ENCODE measurements around the gene LRP1B.

Gene LRP1B

DNA sequence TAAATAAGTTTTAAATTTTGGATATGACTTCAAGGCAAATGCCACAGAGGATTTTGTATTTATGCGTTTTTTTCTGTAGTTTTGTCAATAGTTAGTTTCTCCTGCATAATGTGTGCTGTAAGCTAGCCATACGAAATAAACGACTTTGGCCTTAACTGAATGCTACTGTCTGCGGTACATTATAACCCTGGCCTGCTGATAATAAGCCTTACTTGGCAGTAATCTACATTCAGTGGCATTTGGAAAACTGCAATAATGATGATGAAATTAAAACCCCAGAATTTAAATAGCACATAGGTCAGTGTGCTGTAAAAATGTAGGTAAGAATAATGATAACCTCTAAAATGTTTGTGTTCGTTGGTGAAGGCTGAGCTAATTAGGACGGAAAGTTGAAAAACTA, 88.8 kb downstream of the LRP1B start:
- no peak for DNase-seq (ENCODE audit: low read depth, low spot score)

DNA sequence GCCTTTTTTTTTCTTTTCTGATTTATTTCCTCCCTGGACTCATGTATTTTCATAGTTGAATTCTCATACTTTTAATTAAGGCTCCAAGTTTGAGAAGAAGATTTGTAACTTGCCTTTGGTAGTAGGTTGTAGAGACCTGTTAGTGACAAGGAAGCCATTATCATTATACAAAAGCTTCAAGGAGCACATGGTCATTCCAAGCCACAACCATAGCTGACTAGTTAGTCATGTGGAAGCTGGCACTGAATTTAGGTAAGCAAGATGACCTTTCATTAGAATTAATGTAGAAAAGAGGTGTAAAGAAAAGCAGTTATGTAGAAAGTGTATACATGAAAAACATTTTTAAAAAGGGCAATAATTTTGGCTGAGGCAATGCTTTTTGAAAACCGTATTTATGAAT, 89.7 kb downstream of the LRP1B start:
- DNase-seq (ENCODE audit: low read depth, low spot score), result no peak

DNA sequence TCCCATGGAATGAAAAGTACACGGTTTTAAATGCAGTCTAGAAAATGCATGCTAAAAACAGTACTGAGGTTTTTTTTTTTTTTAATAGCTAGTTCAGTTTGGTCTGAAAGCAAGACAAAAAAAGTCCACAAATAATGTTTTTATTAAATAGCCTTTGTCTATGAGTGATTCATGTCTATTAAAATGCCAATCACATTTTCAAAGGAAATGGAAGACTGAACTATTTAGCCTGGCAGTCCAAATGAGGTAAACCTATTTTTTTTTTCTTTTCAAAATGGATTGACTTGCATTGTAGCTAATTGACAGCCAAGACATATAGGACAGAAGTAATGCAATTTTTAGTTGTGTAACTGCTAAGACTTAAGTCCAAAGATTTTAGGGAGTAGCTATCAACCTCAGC, 90.3 kb downstream of the LRP1B start:
- no peak for DNase-seq (ENCODE audit: low read depth, low spot score)

DNA sequence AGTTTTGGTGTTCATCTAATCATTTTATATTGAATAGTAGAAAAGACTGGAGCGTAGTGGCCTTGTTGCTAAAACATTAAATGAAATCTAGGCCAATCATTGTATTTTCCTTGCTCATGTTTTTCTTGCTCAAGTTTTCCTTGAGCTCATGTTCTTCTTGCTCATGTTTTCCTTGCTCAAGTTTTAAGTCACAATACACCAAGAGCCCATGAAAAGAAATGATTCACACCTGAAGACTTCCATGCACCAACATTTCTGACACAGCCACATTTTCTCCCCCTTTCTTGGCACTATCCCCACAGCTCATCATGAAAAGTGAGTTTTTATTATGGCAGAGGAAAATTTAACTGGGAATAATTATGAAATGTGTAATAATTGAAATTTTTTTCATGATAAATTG, 92.0 kb downstream of the LRP1B start:
- DNase-seq (ENCODE audit: low read depth, low spot score), result no peak

DNA sequence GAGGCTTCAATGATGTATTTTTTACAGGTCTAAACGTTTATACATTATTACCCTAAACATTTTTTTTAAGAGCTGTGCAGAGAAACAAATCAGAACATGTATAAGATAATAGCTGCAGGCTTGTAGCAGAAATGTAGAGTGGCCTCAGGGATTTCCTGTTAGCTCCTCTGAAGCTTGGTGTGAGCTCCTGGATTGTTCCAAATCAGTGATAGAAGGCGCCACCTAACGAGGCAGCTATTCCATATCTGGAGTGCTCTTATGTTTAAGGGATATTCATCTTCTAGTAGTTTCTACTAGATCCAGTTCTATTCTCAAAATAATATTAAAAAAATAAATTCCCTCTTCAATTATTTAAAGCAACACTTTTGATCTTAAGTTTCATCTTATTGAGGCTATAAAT, 93.1 kb downstream of the LRP1B start:
- DNase-seq (ENCODE audit: low read depth, low spot score), result peak; percentile 9

DNA sequence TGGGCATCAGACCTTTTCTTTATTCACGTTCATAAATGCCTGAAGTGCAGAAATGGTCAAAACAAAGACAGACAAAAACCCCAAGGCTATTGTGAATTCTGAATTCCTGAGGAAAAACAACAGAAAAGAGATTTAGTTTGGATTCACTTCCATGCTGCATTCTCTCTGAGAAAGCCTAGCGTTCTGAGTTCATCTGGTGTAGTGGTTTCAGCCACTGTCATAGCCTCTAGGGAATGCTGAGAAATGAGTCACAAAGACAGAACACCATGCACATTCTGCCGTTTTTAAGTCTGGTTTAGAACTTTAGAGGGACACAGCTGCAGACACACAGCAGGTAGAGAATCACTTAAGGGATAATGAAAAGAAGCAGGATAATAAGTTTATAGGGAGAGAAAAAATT, 93.8 kb downstream of the LRP1B start:
- peak; percentile 2 for DNase-seq (ENCODE audit: low read depth, low spot score)

DNA sequence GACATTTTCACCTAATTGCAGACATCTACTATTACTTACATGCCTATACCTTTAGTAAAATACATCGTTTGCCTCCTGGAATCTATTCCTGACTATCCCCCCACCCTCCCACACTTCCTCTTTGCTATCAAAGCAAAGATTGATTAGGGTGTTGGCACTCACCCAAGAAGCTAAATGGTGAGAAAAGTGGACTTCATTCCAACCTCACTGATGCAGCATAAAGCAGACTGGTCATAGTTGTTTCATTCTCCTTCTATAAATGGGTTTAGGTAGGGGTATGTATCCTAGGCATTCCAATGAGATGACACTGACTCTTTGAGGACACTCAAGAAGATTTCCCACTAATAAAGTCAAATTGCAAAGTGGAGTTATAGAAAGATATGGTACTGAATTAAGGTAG, 97.4 kb downstream of the LRP1B start:
- no peak for DNase-seq (ENCODE audit: low read depth, low spot score)

DNA sequence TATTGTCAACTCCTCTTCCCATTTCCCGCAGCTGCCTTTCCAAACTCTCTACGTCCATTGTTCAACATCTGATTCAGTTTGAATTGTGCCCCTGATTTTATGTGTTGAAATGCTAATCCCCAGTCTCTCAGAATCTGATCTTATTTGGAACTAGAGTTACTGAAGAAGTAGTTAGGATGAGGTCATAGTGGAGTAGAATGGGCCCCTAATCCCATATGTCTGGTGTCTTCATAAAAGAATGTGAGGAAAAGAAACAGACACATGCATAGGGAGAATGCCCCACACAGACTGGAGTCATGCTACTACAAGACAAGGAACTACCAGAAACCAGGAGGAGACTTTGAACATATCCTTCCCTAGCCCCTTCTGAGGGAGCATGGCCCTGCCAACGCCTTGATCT, 99.2 kb downstream of the LRP1B start:
- no peak for DNase-seq (ENCODE audit: low read depth, low spot score)

DNA sequence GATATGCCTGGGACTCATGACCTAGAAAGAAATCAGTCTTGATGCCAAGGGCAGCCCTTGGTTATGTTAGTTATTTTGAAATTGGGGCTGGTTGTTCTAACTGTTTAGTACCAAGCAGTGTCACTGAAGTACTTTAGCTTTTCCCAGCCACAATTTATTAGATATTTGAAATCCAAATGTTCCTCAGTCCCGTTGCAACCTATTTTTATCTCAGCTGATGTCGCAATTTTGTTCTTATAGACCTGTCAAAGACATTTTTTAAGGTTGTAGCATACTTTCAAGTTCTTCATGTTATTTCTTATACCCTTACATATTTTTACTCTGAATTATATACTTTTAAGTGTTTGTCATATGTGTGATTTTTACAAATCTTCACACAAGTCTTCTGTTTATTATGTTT, 100.1 kb downstream of the LRP1B start:
- DNase-seq (ENCODE audit: low read depth, low spot score), result no peak

DNA sequence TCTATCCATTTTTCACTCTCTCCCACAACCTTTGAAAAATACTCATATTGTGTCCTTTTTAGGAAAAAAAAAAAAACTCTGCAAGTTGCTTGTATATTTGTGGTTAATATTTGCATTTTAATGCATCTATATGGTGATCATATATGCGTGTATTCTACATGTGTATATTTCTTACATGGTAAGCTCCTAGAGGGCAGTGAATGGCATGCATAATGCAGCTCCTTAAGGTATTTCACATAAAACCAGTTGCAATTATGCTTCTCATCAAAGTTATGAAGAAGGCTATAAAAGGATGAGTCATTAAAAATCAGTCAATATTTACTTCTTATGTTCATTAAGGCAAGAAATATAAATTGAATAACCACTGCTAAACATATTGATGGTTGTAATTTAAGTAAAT, 100.8 kb downstream of the LRP1B start:
- no peak for DNase-seq (ENCODE audit: low read depth, low spot score)

DNA sequence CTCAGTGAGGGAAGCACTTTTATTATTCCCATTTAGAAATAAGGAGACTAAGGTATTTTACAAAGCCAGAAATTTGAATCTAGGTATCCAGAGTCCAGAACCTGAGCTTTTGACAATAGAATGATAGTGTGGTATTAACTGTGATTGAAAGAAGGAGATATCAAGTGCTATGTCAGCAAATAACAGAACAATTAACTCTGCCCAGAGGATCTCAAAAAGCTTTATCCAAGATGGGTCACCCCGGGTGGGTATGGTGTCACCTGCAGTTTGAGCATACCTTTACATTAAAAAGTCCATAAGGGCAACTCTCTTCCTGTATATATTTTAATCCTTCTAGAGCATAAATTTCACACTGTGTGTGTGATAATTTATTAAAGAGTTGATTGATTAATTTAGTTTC, 105.4 kb downstream of the LRP1B start:
- no peak for DNase-seq (ENCODE audit: low read depth, low spot score)

DNA sequence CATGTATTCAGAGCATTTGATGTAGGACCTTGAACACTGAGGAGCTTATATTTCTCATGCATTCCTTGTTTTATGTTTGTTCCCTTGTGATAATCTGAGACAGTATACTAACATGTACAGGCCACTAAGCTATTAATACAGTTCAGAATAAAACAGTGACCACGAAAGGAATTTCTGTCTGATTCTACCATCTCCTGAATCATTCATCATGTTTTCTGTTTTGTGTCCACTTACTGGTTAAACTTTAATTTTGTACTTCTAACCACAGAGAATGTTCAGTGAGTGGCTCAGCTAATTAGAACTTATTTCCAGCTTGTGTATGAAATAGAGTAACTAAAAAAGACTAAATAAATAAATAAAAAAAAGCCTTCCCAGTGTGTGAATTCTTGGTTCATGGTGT, 110.4 kb downstream of the LRP1B start:
- DNase-seq (ENCODE audit: low read depth, low spot score), result no peak

DNA sequence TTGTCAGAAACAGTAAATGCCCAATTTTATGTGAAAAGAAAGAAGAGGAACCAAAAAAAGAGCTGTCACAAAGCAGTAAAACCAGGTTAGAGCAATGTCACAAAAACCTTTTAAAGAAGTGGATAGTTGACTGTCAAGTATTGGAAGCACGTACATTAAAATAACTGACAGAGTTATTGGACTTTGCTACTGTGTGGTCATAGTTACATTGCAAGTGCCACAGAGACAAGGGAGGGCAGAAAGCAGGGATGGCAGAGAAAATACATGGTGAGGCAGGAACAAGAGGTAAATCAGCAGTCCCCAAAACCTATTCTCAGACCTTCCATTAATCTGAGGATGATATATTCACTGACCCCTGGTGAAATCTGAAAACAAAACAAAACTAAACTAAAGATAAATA, 116.3 kb downstream of the LRP1B start:
- DNase-seq (ENCODE audit: low read depth, low spot score), result no peak

DNA sequence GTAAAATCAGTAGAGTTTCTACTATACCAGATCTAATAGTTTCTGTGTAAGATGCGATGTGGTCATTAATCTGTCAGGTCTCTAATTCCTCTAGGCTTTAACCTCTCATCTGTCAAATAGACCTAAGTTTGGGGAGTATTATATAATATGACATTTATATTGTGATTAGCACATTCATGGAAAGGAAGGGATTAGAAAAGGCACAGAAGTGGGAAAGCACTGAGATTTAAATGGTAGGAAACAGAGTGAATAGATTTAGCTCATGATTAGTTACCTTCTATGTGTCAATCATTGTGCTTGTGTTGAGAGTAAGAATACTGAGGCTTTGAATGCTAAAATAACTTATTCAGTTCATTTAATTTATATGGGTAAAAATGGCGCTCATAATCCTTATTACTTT, 118.0 kb downstream of the LRP1B start:
- no peak for DNase-seq (ENCODE audit: low read depth, low spot score)

DNA sequence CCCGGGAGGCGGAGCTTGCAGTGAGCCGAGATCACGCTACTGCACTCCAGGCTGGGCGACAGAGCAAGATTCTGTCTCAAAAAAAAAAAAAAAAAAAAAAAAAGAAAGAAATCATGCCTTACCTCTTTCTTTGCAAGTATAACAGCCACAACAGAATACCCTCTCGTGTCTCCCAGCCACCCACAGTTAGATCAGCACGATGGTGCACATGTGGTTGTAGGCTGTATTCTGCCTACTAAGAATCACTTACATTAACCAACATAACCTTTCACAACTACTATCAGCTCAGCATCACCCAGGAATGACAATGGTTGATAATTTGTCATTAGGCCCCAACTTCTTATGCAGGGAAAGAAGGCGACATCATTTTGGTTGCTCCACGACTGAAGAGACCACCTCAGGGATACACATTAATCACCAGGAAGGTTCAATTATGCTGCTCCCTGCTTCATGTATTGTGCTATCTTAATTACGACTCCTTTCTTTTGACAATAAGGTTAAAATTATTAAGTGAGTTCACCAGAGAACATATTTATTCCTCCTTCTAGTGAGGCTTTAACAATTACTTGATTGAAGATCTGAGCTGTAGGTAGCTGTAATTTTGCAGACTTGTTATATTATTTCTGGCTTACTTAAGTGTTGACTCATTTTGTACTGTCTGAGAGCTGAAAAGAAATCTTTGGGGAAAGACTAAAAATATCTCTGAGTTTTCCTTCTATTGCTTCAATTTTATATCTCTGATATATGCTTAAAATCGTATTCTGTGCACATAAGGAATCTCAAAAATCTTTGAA, 120.1 kb downstream of the LRP1B start:
- no peak for DNase-seq (ENCODE audit: low read depth, low spot score)

DNA sequence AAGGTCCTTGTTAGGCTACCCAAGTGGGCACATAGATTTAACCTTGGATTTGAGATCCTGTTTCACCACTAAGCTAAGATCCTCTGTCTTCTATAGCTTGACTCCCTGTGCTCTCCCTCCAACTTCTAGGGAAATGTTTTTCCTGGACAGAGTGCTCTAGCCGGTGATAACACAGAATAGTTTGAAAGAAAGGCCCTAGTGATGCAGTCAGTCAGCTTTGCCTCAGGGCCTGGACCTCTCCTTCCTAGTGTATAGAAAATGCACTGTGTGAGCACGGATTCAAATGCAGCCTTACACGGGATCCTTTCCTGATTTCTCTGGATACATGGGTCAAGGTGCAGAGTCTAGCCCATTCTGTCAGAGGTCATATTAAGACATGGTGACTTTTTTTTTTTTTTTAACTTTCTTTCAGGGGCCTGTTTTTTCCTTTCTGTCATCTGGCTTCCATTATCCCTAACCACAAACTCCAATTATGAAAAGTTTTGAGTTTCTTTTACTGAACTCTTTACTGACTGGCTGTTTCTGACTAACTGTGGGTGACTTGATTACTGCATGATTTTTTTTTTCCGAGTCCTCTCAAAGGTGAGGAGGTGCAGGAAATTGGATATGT, 122.6 kb downstream of the LRP1B start:
- DNase-seq (ENCODE audit: low read depth, low spot score), result no peak

DNA sequence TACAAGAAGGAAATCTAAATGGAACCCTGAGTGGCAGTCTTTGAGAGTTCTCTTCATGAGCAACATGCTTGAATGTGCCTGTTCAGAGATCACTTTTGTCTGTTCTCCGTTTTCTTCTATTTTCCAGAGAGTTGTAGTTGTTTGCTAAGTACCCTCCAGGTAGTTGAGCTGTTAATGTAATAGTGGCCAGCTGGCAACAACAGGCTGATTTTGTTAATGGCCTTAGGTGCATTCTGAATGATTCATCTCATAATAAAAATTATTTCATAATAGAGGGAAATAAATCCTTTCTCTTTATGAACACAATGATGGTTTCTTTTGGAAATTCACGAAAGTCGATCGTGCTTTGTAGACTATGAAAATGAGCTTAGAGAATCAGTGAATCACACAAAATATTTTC, 136.8 kb downstream of the LRP1B start:
- DNase-seq (ENCODE audit: low read depth, low spot score), result no peak

DNA sequence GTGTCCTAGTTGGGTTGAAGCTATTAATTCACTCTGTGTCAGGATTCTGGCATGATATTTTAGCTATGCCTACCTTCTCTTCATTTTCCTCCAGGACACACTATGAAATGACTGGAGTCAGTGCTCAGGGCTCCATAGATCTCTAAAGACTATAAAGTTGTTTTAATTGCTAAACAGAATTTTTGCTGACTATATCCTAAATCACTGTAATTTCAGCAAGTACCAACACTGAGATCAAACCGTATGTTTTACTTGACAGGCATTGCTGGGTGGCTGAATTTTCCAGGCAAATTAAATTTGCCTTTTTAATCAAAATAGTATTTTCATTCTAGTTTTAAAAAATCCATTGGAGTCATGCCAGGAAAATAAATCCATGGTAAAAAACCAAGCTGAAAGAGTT, 138.1 kb downstream of the LRP1B start:
- no peak for DNase-seq (ENCODE audit: low read depth, low spot score)

DNA sequence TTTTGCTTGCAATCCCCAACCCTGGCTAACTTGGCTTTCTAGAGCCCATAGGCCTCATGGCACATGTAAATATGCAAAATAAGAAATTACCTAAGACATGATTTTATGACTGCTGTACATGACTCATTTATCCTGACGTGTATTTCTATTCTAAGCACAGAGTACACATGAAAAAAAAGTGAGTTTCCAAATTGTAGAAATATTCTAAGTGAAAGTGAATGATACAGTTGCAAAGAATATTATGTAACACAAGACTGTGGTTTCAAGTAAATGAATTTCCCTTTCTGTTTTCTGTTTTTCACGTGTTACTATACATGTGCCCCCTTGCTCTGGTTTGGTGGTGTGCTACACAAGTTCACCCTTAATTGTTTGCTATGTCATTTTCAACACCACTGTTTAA, 162.4 kb downstream of the LRP1B start:
- DNase-seq (ENCODE audit: low read depth, low spot score), result no peak

DNA sequence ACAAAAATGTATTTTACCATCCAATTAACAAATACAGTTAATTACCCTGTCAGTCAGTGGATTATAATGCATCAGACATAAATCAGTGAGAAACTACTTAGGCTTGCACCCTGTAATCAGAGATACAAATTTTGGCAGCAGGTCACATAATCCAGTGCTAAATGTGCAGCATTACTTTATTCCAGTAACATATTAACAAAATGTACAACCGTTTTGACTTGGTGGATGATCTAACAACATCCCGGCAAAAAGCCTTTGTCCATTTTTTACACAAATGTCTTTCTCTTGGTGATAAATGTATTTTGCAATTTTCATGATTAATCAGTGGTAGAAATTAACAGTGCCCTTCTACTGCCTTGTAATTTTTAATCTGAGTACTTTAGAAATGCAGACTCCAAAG, 162.8 kb downstream of the LRP1B start:
- no peak for DNase-seq (ENCODE audit: low read depth, low spot score)

DNA sequence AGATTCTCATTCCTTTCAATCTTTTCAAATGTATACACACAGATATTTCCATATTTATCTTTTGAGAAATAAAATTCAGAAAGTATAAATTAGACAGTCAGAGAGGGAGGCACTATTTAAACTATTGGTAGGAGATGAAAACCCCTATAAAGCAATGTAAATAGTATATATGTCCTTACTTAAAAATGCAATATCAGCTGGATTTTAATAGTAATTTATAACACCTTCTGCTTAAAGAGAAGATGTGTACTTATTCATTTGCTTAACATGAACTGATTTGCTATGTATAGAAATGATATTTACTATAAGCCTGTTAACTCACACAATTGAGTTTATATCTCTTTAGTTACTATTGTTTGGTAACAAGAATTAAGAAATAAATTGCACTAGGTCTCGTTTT, 163.3 kb downstream of the LRP1B start:
- DNase-seq (ENCODE audit: low read depth, low spot score), result no peak

DNA sequence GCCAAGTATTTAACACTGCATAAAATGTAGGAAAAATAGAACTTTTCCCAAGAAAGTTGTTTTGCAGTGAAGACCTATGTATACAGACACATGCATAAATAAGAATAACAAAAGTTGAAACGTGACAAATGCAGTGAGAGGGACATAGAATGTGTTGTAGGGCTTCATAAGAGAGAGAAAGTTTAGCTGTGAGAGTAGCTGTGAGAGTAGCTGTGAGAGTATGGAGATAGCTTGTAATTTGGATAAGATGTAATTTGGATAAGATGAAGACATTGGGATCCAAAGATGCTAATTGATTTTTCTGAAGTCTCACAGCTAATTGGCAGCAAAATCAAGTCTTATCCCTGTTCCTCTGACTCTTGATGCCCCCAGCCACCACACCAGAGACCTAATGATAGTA, 170.9 kb downstream of the LRP1B start:
- no peak for DNase-seq (ENCODE audit: low read depth, low spot score)

DNA sequence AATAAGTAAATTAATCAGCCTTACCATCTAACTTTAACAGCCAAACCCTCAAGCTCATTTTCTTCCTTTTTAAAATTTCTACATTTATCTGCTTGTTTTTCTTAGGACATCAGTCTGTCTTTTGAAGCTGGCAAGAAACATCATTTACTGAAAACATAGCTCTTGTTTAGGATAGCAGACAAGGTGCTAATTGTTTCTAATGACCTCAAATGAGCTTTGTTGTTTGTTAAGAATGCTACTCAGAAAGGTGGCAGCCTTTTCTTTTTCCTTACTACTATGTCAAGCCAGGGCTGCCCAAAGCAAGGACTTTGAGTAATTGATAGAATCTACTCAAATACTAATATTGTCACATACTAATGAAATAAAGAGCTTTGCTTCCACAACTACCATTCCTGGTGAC, 171.8 kb downstream of the LRP1B start:
- DNase-seq (ENCODE audit: low read depth, low spot score), result no peak

Measured in smooth muscle cell of the brain vasculature (primary cell).